Caco-2 (cell line): ENCODE measurements around the gene HIGD2A. TPM values are rescaled to one million over a fixed set of nuclear protein-coding genes. Genes with fewer than 3 reads are reported as not detected.

Experiments used
- BruUV-seq: library from RNA; stranded (reverse); fragments of 400-500 nt; replicated peaks from 2 replicates; lab custom pipeline; 2021; lab: Mats Ljungman, UMichigan
- CTCF ChIA-PET: fragments of 300-600 bp; sonication (Branson Sonifier 250); formaldehyde crosslinking; loops from one replicate; lab custom pipeline; 2022; ENCODE audit warnings: antibody characterized with exemption; lab: Charles Lee
- POLR2A ChIA-PET: fragments of 300-600 bp; sonication (Branson Sonifier 250); formaldehyde crosslinking; loops from one replicate; lab custom pipeline; 2022; ENCODE audit warnings: antibody characterized with exemption; lab: Charles Lee
- DNase-seq, 2 experiments: peaks; one replicate each; pipeline versions ENCODE4 v3.0.0 to v3.0.0-alpha.2; 2020 to 2022
- H3K27me3 ChIP-seq: replicated peaks from 2 replicates; pipeline ENCODE4 v1.6.0; 2011; ENCODE audit warnings: low read length; ENCODE audit not compliant: control insufficient read depth, insufficient read depth
- H3K36me3 ChIP-seq: 2 replicates; pipeline ENCODE4 v1.5.1; 2011; ENCODE audit warnings: low read length; ENCODE audit not compliant: control insufficient read depth, insufficient read depth
- H3K4me1 ChIP-seq: fragments of 250-450 bp; sonication (Bioruptor Pico); 2 replicates; pipeline ENCODE4 v1.5.1; 2020; ENCODE audit warnings: mild to moderate bottlenecking
- H3K4me3 ChIP-seq: 2 replicates; pipeline ENCODE4 v1.5.1; 2011; ENCODE audit warnings: low read depth, mild to moderate bottlenecking, control low read depth, low read length
- H3K9me3 ChIP-seq: fragments of 250-450 bp; sonication (Bioruptor Pico); 2 replicates; pipeline ENCODE4 v1.5.1; 2020; ENCODE audit warnings: mild to moderate bottlenecking, moderate library complexity
- H3K27ac Mint-ChIP-seq: one replicate; pipeline ENCODE4 v1.8.0; 2022; ENCODE audit warnings: mixed read lengths; ENCODE audit not compliant: unreplicated experiment
- H3K27me3 Mint-ChIP-seq: one replicate; pipeline ENCODE4 v1.8.0; 2022; ENCODE audit warnings: mixed read lengths; ENCODE audit not compliant: insufficient read depth, unreplicated experiment
- H3K36me3 Mint-ChIP-seq: one replicate; pipeline ENCODE4 v1.8.0; 2022; ENCODE audit warnings: mild to moderate bottlenecking, mixed read lengths; ENCODE audit not compliant: insufficient read depth, unreplicated experiment
- H3K4me1 Mint-ChIP-seq: one replicate; pipeline ENCODE4 v1.8.0; 2022; ENCODE audit warnings: low read depth, mixed read lengths; ENCODE audit not compliant: unreplicated experiment
- H3K4me3 Mint-ChIP-seq: one replicate; pipeline ENCODE4 v1.8.0; 2022; ENCODE audit warnings: mild to moderate bottlenecking, moderate library complexity, mixed read lengths; ENCODE audit not compliant: unreplicated experiment
- H3K9me3 Mint-ChIP-seq: one replicate; pipeline ENCODE4 v1.8.0; 2022; ENCODE audit warnings: mixed read lengths; ENCODE audit not compliant: unreplicated experiment
- CTCF ChIP-seq, 2 experiments: fragments of 200-600 bp in 1 of 2; IDR thresholded peaks; 1 replicate in 1 of 2; 2 replicates in 1 of 2; pipeline versions ENCODE4 v1.5.1 to v1.8.0; 2011 to 2022; ENCODE audit warnings: antibody characterized with exemption in 1 of 2, control low read depth in 1 of 2, inconsistent platforms in 1 of 2, low read depth in 1 of 2, low read length in 1 of 2, mild to moderate bottlenecking in 1 of 2, moderate library complexity in 1 of 2; ENCODE audit not compliant: insufficient read depth in 1 of 2, severe bottlenecking in 1 of 2, unreplicated experiment in 1 of 2
- intact Hi-C: fragments of 100-400 bp; cut with micrococcal nuclease; formaldehyde crosslinking; loops from one replicate; pipeline ENCODE4 v1.10.0; 2022; ENCODE audit not compliant: unreplicated experiment
- total RNA-seq: library from RNA; stranded (reverse); gene quantifications from 2 replicates; pipeline ENCODE4 v1.2.3, GENCODE V29; 2022

Gene HIGD2A
- total RNA-seq, 1 experiment from 2014 or later = 110 TPM

- H3K4me3 Mint-ChIP-seq = no peak overlapping the region
- ChIA-PET CTCF (no interaction called here), POLR2A (no interaction called here)
- H3K27ac Mint-ChIP-seq = no peak overlapping the region
- TF ChIP-seq CTCF (IDR thresholded peaks at IDR 0.05; ENCODE audit: insufficient read depth in 1 of 2, low read depth in 1 of 2, low read length in 1 of 2, severe bottlenecking in 1 of 2, unreplicated experiment in 1 of 2) = no peak
- Histone ChIP-seq H3K36me3 (no peaks in the 10 kb centered on the region; the same call in 1 of the 2 replicates), H3K4me3 (no peak overlapping the region), H3K27me3 (no peaks in the 10 kb centered on the region), H3K9me3 (no peaks in the 10 kb centered on the region), H3K4me1 (no peaks in the 10 kb centered on the region)
- no peaks in the 10 kb centered on the region for H3K27me3 Mint-ChIP-seq
- no TSS peak for BruUV-seq
- H3K36me3 Mint-ChIP-seq = peaks cover 37% of the 10 kb centered on the region
- intact Hi-C loops = no loop called here
- no peaks in the 10 kb centered on the region for H3K9me3 Mint-ChIP-seq
- H3K4me1 Mint-ChIP-seq = no peaks in the 10 kb centered on the region
- DNase-seq = no peak
Observed at GRCh38 chr5:176392526-176392925, 4.0 kb downstream of the HIGD2A start.

GRCh38 chr5:176394096-176394495 lies 5.5 kb downstream of the HIGD2A start:
- Histone ChIP-seq H3K4me1 (no peaks in the 10 kb centered on the region), H3K4me3 (no peak overlapping the region), H3K27me3 (no peaks in the 10 kb centered on the region), H3K36me3 (no peaks in the 10 kb centered on the region; the same call in 1 of the 2 replicates), H3K9me3 (no peaks in the 10 kb centered on the region)
- intact Hi-C loops = no loop called here
- Mint-ChIP-seq H3K4me3 (no peak overlapping the region), H3K27me3 (no peaks in the 10 kb centered on the region), H3K9me3 (no peaks in the 10 kb centered on the region), H3K27ac (no peak overlapping the region), H3K36me3 (peaks cover 21% of the 10 kb centered on the region), H3K4me1 (no peaks in the 10 kb centered on the region)
- no TSS peak for BruUV-seq
- ChIA-PET POLR2A (no interaction called here), CTCF (no interaction called here)
- no peak for TF ChIP-seq CTCF (IDR thresholded peaks at IDR 0.05; ENCODE audit: insufficient read depth in 1 of 2, low read depth in 1 of 2, low read length in 1 of 2, severe bottlenecking in 1 of 2, unreplicated experiment in 1 of 2)
- DNase-seq = no peak

GRCh38 chr5:176394881-176395675 lies 6.5 kb downstream of the HIGD2A start:
- POLR2A ChIA-PET = no interaction called here
- H3K36me3 Mint-ChIP-seq = peaks cover 17% of the 10 kb centered on the region
- intact Hi-C loops = no loop called here

More at GRCh38 chr5:176394881-176395675, 6.5 kb downstream of the HIGD2A start:
- DNase-seq = no peak
- Mint-ChIP-seq H3K27ac (no peak overlapping the region), H3K9me3 (no peaks in the 10 kb centered on the region), H3K4me3 (no peak overlapping the region), H3K27me3 (no peaks in the 10 kb centered on the region), H3K4me1 (no peaks in the 10 kb centered on the region)
- Histone ChIP-seq H3K9me3 (no peaks in the 10 kb centered on the region), H3K27me3 (no peaks in the 10 kb centered on the region), H3K4me3 (no peak overlapping the region), H3K4me1 (no peaks in the 10 kb centered on the region), H3K36me3 (no peaks in the 10 kb centered on the region; the same call in 1 of the 2 replicates)
- TF ChIP-seq CTCF (IDR thresholded peaks at IDR 0.05; ENCODE audit: insufficient read depth in 1 of 2, low read depth in 1 of 2, low read length in 1 of 2, severe bottlenecking in 1 of 2, unreplicated experiment in 1 of 2) = no peak
- CTCF ChIA-PET = no interaction called here
- no TSS peak for BruUV-seq
